Diencephalon (tissue), 1 donor: ENCODE measurements around the gene TRIM49B. TPM values are rescaled to one million over a fixed set of nuclear protein-coding genes. Genes with fewer than 3 reads are reported as not detected.

Source experiments
- small RNA-seq: library from RNA; depleted of rRNA; stranded (forward); fragments of <200 nt; gene quantifications from one replicate; pipeline ENCODE3, GENCODE V24; 2014
- total RNA-seq: library from RNA; depleted of rRNA; stranded (reverse); fragments of >200 nt; gene quantifications from one replicate; pipeline ENCODE4 v1.2.3, GENCODE V29; 2014

Gene TRIM49B
- 0.69 TPM for total RNA-seq

GRCh38 chr11:49028523-49028922 lies at the start of gene TRIM49B:
Gene TRIM49B (plus strand): TSS chr11:49028823. CDS start chr11:49031600, 2,777 bp downstream.

GRCh38 chr11:48983785-48984184 lies 44.8 kb upstream of the TRIM49B start, which contains the start of gene TRIM51G:
Gene TRIM51G (minus strand): TSS chr11:48983885. CDS start chr11:48981695, 2,190 bp downstream.

GRCh38 chr11:49059012-49059411 lies 30.4 kb downstream of the TRIM49B start, which contains the start of gene TRIM64C:
Gene TRIM64C (minus strand): TSS chr11:49059112. CDS start chr11:49059112, 0 bp downstream.

Small RNA genes lying within 50 kb of the gene (small RNA-seq; reads per million reads assigned to genes)
- not detected for gene AC084851.1

Other genes starting within 250 kb of the TRIM49B start
- not detected for gene TRIM51G, start 44.9 kb upstream of the TRIM49B start, total RNA-seq
- not detected for gene TRIM64C, start 30.3 kb downstream of the TRIM49B start, total RNA-seq
- 4.6 TPM for gene FOLH1, start 179.8 kb downstream of the TRIM49B start, total RNA-seq